CD4-positive, CD25-positive, alpha-beta regulatory T cell (primary cell): ENCODE measurements around the gene SHROOM3. TPM values are rescaled to one million over a fixed set of nuclear protein-coding genes. Genes with fewer than 3 reads are reported as not detected.

Experiments used
- ATAC-seq, 2 donors: fragments of 150-1000 bp; cut with Tn5 transposase; one replicate each; pipeline ENCODE4 v1.10.0; 2021; ENCODE audit warnings: low read depth in 2 of 2, moderate number of reproducible peaks in 2 of 2, moderate library complexity in 1 of 2
- DNase-seq, 3 donors: peaks; one replicate each; pipeline versions ENCODE4 v3.0.0 to v3.0.0-alpha.2; 2012 to 2022; ENCODE audit warnings: mixed read lengths in 1 of 3
- H3K27ac ChIP-seq: one replicate; pipeline ENCODE4 v1.7.0; 2013; ENCODE audit warnings: mild to moderate bottlenecking, low read length; ENCODE audit not compliant: insufficient read depth, poor library complexity, severe bottlenecking
- H3K27me3 ChIP-seq: one replicate; pipeline ENCODE4 v1.7.0; 2013; ENCODE audit warnings: low read length; ENCODE audit not compliant: control insufficient read depth, insufficient read depth
- H3K36me3 ChIP-seq: one replicate; pipeline ENCODE4 v1.7.0; 2013; ENCODE audit warnings: mild to moderate bottlenecking, low read length, moderate library complexity; ENCODE audit not compliant: control insufficient read depth, insufficient read depth
- H3K4me1 ChIP-seq: 2 replicates; pipeline ENCODE4 v1.7.0; 2013; ENCODE audit warnings: mild to moderate bottlenecking, low read length; ENCODE audit not compliant: insufficient read depth, control insufficient read depth, poor library complexity, severe bottlenecking
- H3K4me3 ChIP-seq: one replicate; pipeline ENCODE4 v1.7.0; 2013; ENCODE audit warnings: low read depth, mild to moderate bottlenecking, low read length, moderate library complexity
- H3K9me3 ChIP-seq, 2 experiments: 1 replicate in 1 of 2; 2 replicates in 1 of 2; pipeline ENCODE4 v1.7.0; 2013; ENCODE audit warnings: low read length in 2 of 2, mild to moderate bottlenecking in 1 of 2, moderate library complexity in 1 of 2; ENCODE audit not compliant: control insufficient read depth in 2 of 2
- H3K27ac Mint-ChIP-seq, 3 donors: one replicate each; pipeline ENCODE4 v1.8.0; 2020 to 2022; ENCODE audit warnings: mild to moderate bottlenecking in 3 of 3, mixed read lengths in 3 of 3, moderate library complexity in 2 of 3
- H3K27me3 Mint-ChIP-seq: one replicate; pipeline ENCODE4 v1.8.0; 2022; ENCODE audit warnings: mild to moderate bottlenecking, mixed read lengths
- H3K36me3 Mint-ChIP-seq: one replicate; pipeline ENCODE4 v1.8.0; 2020; ENCODE audit warnings: mixed read lengths
- H3K4me1 Mint-ChIP-seq, 4 donors: one replicate each; pipeline ENCODE4 v1.8.0; 2020 to 2022; ENCODE audit warnings: mixed read lengths in 4 of 4, mild to moderate bottlenecking in 1 of 4
- H3K4me3 Mint-ChIP-seq, 4 donors: one replicate each; pipeline ENCODE4 v1.8.0; 2020 to 2022; ENCODE audit warnings: mild to moderate bottlenecking in 4 of 4, mixed read lengths in 4 of 4, moderate library complexity in 3 of 4
- H3K9me3 Mint-ChIP-seq, 7 donors: one replicate each; pipeline ENCODE4 v1.8.0; 2020 to 2022; ENCODE audit warnings: mixed read lengths in 7 of 7, mild to moderate bottlenecking in 3 of 7, moderate library complexity in 2 of 7
- polyA plus RNA-seq, 4 donors: library from polyadenylated mRNA; unstranded; fragments of 300-500 nt; fragmentation: Illumina TruSeq; gene quantifications; one replicate each; pipeline ENCODE4 v1.2.3, GENCODE V29; 2021
- total RNA-seq: library from RNA; stranded (reverse); gene quantifications from one replicate; pipeline ENCODE4 v1.2.3, GENCODE V29; 2022

Gene SHROOM3
- total and polyA plus RNA-seq, 5 donors from 2014 or later: not detected

DNA sequence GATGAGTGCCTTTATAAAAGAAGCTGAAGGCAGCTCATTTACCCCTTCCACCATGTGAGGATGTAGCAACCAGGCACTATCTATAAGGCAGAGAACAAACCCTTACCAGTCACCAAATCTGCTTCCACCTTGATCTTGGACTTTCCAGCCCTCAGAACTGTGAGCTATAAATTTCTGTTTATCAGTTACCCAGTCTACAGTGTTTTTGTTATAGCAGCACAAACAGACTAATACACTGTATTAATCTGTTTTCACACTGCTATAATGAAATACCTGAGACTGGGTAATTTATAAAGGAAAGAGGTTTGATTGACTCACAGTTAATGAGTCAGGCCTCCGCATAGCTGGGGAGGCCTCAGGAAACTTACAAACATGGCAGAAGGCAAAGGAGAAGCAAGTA lies 371.7 kb downstream of the SHROOM3 start:
- Mint-ChIP-seq H3K36me3 (no peaks in the 10 kb centered on the region), H3K9me3 (peaks cover 2 to 23% (median 6%) of the 10 kb centered on the region in 7 donors), H3K4me3 (no peak overlapping the region), H3K4me1 (no peaks in the 10 kb centered on the region), H3K27me3 (peaks cover 16% of the 10 kb centered on the region), H3K27ac (no peak overlapping the region)
- ATAC-seq (no peak), DNase-seq (no peak)
- Histone ChIP-seq H3K4me3 (no peak overlapping the region), H3K4me1 (no peaks in the 10 kb centered on the region), H3K36me3 (no peaks in the 10 kb centered on the region), H3K9me3 (peaks cover 0 to 5% of the 10 kb centered on the region in 2 experiments), H3K27me3 (no peaks in the 10 kb centered on the region), H3K27ac (no peak overlapping the region)

DNA sequence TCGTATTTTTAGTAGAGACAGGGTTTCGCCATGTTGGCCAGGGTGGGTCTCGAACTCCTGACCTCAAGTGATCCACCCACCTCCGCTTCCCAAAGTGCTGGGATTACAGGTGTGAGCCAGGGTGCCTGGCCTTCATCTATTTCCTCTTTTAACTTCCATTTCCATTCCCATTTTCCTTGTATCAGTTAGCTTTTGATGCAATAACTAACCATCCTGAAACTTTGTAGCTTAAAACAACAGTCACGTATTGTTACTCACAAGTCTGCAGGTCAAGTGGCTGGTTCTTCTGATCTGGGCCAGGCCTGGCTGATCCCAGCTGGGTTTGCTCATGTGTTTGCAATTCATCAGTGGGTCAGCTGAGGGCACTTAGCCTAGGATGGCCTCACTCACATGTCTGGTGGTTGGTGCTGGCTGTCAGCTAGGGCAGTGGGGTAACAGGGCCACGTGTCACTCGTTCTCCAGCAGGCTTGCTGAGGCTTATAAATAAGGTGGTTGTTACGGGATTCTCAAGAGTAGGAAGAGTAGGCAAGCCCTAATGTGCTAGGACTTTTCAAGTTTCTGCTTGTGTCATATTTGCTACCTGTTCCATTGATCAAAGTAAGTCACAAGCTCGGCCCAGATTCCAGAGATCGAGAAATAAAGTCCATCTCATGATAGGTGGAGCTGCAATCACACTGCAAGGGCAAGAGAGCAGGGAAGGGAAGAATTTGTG lies 374.7 kb downstream of the SHROOM3 start:
- Mint-ChIP-seq H3K36me3 (no peaks in the 10 kb centered on the region), H3K9me3 (peaks cover 2 to 23% (median 5%) of the 10 kb centered on the region in 7 donors), H3K4me1 (no peaks in the 10 kb centered on the region), H3K27me3 (peaks cover 19% of the 10 kb centered on the region), H3K27ac (no peak overlapping the region), H3K4me3 (no peak overlapping the region)
- no peak for DNase-seq
- Histone ChIP-seq H3K9me3 (peaks cover 0 to 5% of the 10 kb centered on the region in 2 experiments), H3K27ac (no peak overlapping the region), H3K27me3 (no peaks in the 10 kb centered on the region), H3K36me3 (no peaks in the 10 kb centered on the region), H3K4me1 (no peaks in the 10 kb centered on the region), H3K4me3 (no peak overlapping the region)
- no peak for ATAC-seq

DNA sequence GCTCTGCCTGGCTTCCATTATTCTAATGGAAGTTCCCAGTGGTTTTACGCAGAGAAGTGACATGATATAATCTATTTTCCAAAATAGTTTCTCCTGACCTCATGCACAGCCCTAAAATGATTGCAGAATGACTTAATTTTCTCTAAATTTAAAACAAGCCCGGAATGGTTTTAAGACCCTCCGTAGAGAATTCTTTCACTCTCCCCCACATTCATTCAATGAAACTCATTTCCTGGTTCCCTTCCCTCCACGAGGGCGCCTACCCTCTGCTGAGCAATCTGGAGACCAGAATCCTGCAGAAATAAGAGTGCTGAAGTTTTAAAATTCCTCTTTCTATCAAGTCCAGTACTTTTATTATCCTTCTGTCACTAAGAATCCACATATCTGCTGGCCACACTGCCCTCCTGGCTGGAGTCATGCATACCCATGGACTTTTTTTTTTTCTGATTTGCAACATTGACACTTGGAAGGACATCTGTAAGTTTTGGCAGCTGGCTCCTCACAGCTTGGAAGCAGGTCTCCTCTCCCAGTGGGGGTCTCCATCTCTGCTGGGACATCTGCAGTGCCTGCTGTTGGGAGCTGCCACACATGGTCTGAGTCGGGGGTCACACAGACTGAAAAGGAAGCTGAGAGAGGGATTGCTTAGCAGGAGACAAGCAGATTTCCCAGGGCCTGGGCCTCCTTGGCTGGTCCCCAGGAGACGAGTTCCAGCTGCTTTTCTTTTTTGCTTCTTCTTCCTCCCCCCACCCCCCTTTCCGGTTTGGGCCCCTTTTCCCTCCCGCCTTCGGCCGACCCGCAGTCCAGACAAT lies 376.8 kb downstream of the SHROOM3 start:
- Mint-ChIP-seq H3K4me1 (no peaks in the 10 kb centered on the region), H3K4me3 (no peak overlapping the region), H3K9me3 (peaks cover 1 to 16% (median 3%) of the 10 kb centered on the region in 7 donors), H3K27me3 (peaks cover 19% of the 10 kb centered on the region), H3K36me3 (no peaks in the 10 kb centered on the region), H3K27ac (no peak overlapping the region)
- Histone ChIP-seq H3K4me1 (no peaks in the 10 kb centered on the region), H3K4me3 (no peak overlapping the region), H3K27ac (no peak overlapping the region), H3K9me3 (peaks cover 0 to 5% of the 10 kb centered on the region in 2 experiments), H3K36me3 (no peaks in the 10 kb centered on the region), H3K27me3 (no peaks in the 10 kb centered on the region)
- ATAC-seq (no peak), DNase-seq (no peak)

DNA sequence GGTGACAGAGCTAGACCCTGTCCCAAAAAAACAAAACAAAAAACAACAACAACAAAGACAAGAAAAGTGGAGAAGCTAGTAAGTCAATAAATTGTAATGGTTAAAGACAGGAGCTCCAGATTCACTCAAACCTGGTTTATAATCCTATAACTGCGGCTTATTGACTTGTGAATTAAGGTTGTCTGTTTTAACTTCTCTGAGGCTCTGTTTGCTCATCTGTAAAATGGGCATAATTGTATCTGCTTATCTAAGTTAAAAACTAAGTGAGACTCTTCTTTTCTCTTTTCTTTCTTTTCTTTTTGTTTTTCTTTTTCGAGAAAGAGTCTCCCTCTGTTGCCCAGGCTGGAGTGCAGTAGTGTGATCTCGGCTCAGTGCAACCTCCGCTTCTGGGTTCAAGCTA lies 378.0 kb downstream of the SHROOM3 start:
- no peaks in the 10 kb centered on the region for H3K36me3 ChIP-seq
- ATAC-seq: no peak

DNA sequence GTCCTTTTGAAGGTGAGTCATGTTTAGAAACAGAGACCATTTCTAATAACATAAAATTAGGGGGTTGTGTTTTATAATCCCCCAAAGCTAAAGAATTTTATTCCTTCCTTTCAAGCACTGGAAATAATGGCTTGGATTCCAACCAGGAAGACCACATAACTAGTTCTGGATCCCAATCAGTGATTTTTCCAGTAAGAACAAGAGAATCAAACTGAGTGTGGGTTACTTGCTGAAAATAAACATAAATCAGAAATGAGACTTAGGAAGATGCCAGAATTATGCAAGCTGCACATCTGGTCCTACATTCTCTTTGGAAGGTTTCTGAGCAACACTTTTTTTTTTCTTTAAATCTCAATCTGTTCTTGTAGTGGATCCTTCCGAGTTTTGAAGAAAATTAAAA lies 386.6 kb downstream of the SHROOM3 start:
- no peak overlapping the region for H3K4me3 Mint-ChIP-seq
- H3K27me3 ChIP-seq: peaks cover 6% of the 10 kb centered on the region
- H3K27ac Mint-ChIP-seq: no peak overlapping the region
- ATAC-seq: no peak
- H3K27me3 Mint-ChIP-seq: peaks cover 29% of the 10 kb centered on the region
- H3K9me3 Mint-ChIP-seq: peaks cover 0 to 9% (median 5%) of the 10 kb centered on the region in 7 donors
- H3K36me3 Mint-ChIP-seq: no peaks in the 10 kb centered on the region
- H3K4me1 ChIP-seq: no peaks in the 10 kb centered on the region
- H3K36me3 ChIP-seq: no peaks in the 10 kb centered on the region
- no peak overlapping the region for H3K27ac ChIP-seq
- no peaks in the 10 kb centered on the region for H3K4me1 Mint-ChIP-seq
- no peak for DNase-seq
- H3K4me3 ChIP-seq: no peak overlapping the region
- H3K9me3 ChIP-seq: no peaks in the 10 kb centered on the region

More for the DNA sequence above, 378.0 kb downstream of the SHROOM3 start:
- no peaks in the 10 kb centered on the region for H3K4me1 ChIP-seq
- Mint-ChIP-seq H3K9me3 (peaks cover 0 to 8% (median 1%) of the 10 kb centered on the region in 7 donors), H3K4me3 (no peak overlapping the region), H3K27me3 (peaks cover 19% of the 10 kb centered on the region), H3K27ac (peak overlapping the region in 1 of 3 donors; percentile 55), H3K4me1 (no peaks in the 10 kb centered on the region), H3K36me3 (no peaks in the 10 kb centered on the region)
- no peak overlapping the region for H3K4me3 ChIP-seq
- H3K27me3 ChIP-seq: peaks cover under 1% of the 10 kb centered on the region
- no peak overlapping the region for H3K27ac ChIP-seq
- DNase-seq: no peak
- H3K9me3 ChIP-seq: peaks cover 0 to 4% of the 10 kb centered on the region in 2 experiments

DNA sequence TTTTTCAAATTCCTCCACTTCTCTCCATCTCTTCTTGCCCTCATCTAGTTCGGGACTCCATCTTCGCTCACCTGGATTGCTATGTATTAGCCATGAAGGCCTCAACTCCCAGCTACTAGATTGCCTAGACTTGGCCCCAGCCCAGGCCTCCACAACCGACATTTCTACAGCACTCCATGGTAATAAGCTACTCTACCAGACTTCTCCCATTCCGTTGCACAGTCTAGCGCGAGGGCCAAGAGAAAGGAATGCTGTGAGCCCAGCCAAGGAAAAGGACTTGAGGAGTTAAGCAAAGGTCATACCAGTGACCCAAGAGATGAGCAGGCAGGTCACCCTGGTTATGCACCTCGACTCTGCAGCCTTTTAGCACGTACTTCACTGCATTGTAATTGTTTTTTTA lies 387.3 kb downstream of the SHROOM3 start:
- H3K4me1 Mint-ChIP-seq: no peaks in the 10 kb centered on the region
- ATAC-seq: no peak
- DNase-seq: no peak

DNA sequence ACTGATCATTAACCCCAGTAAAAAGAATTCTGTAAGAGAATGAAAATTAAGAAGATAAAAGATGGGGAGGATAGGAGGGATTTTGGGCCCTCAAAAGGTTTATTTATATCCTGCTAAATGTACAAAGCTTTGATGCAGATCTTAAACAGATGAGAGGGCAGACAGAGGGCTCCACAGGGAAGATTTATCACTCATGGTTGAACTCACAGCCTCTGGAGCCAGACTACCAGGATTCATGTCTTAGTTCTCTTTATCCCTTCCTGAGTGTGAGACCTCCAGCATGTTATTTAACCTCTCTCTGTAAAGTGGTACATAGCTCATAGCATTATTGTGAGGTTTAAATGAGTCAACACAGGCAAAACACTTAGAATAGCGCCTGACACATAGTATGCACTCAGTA lies 388.5 kb downstream of the SHROOM3 start:
- H3K9me3 Mint-ChIP-seq: peaks cover 0 to 9% (median 5%) of the 10 kb centered on the region in 7 donors
- no peaks in the 10 kb centered on the region for H3K36me3 Mint-ChIP-seq
- H3K4me1 Mint-ChIP-seq: no peaks in the 10 kb centered on the region
- H3K4me3 Mint-ChIP-seq: no peak overlapping the region
- H3K27ac ChIP-seq: no peak overlapping the region
- ATAC-seq (no peak), DNase-seq (no peak)
- no peak overlapping the region for H3K4me3 ChIP-seq
- H3K27me3 Mint-ChIP-seq: peaks cover 34% of the 10 kb centered on the region
- no peaks in the 10 kb centered on the region for H3K36me3 ChIP-seq
- H3K27me3 ChIP-seq: peaks cover 4% of the 10 kb centered on the region
- no peaks in the 10 kb centered on the region for H3K9me3 ChIP-seq
- no peaks in the 10 kb centered on the region for H3K4me1 ChIP-seq
- H3K27ac Mint-ChIP-seq: no peak overlapping the region

More for the DNA sequence above, 387.3 kb downstream of the SHROOM3 start:
- Mint-ChIP-seq H3K9me3 (peaks cover 0 to 9% (median 5%) of the 10 kb centered on the region in 7 donors), H3K27me3 (peaks cover 34% of the 10 kb centered on the region), H3K4me3 (no peak overlapping the region), H3K27ac (no peak overlapping the region), H3K36me3 (no peaks in the 10 kb centered on the region)
- Histone ChIP-seq H3K27me3 (peaks cover 6% of the 10 kb centered on the region), H3K9me3 (no peaks in the 10 kb centered on the region), H3K4me1 (no peaks in the 10 kb centered on the region), H3K27ac (no peak overlapping the region), H3K36me3 (no peaks in the 10 kb centered on the region), H3K4me3 (no peak overlapping the region)
